Stimulated activated naive B cell treated with anti-CD40 and anti-IgM and Interleukin-4, amounts not matched to agents 10 μg/mL and 1 μg/mL and 100 μg/mL, for 72 hours (primary cell): ENCODE data around the gene ZC2HC1B.

Experiments
- ATAC-seq, 2 donors: fragments of 150-1000 bp; cut with Tn5 transposase; replicated peaks; 2 replicates each; pipeline ENCODE4 v1.10.0; 2021; ENCODE audit warnings: moderate library complexity in 1 of 2
- DNase-seq: peaks from one replicate; pipeline ENCODE4 v3.0.0; 2021
- H3K27ac Mint-ChIP-seq: one replicate; pipeline ENCODE4 v1.8.0; 2022; ENCODE audit warnings: mild to moderate bottlenecking, mixed read lengths
- H3K27me3 Mint-ChIP-seq, 2 donors: one replicate each; pipeline ENCODE4 v1.8.0; 2022; ENCODE audit warnings: mixed read lengths in 2 of 2
- H3K36me3 Mint-ChIP-seq, 2 donors: one replicate each; pipeline ENCODE4 v1.8.0; 2022; ENCODE audit warnings: mixed read lengths in 2 of 2, mild to moderate bottlenecking in 1 of 2
- H3K4me1 Mint-ChIP-seq, 2 donors: one replicate each; pipeline ENCODE4 v1.8.0; 2022; ENCODE audit warnings: mixed read lengths in 2 of 2, mild to moderate bottlenecking in 1 of 2
- H3K4me3 Mint-ChIP-seq, 2 donors: one replicate each; pipeline ENCODE4 v1.8.0; 2022; ENCODE audit warnings: mild to moderate bottlenecking in 2 of 2, mixed read lengths in 2 of 2, moderate library complexity in 1 of 2
- H3K9me3 Mint-ChIP-seq, 2 donors: one replicate each; pipeline ENCODE4 v1.8.0; 2022; ENCODE audit warnings: mixed read lengths in 2 of 2, mild to moderate bottlenecking in 1 of 2

ZC2HC1B gene

GRCh38 chr6:143969077-143969476 is 104.8 kb downstream of the ZC2HC1B start:
- H3K4me3 Mint-ChIP-seq = no peak overlapping the region
- no peaks in the 10 kb centered on the region for H3K4me1 Mint-ChIP-seq
- ATAC-seq (no peak), DNase-seq (no peak)
- no peak overlapping the region for H3K27ac Mint-ChIP-seq
- H3K9me3 Mint-ChIP-seq = no peaks in the 10 kb centered on the region
- H3K36me3 Mint-ChIP-seq = peaks cover 26 to 38% of the 10 kb centered on the region in 2 donors
- no peaks in the 10 kb centered on the region for H3K27me3 Mint-ChIP-seq

GRCh38 chr6:143970456-143971218 is 106.4 kb downstream of the ZC2HC1B start:
- no peak overlapping the region for H3K4me3 Mint-ChIP-seq
- ATAC-seq (no peak), DNase-seq (no peak)
- H3K27ac Mint-ChIP-seq = no peak overlapping the region
- H3K9me3 Mint-ChIP-seq = no peaks in the 10 kb centered on the region
- H3K36me3 Mint-ChIP-seq = peaks cover 16 to 25% of the 10 kb centered on the region in 2 donors
- H3K4me1 Mint-ChIP-seq = no peaks in the 10 kb centered on the region
- H3K27me3 Mint-ChIP-seq = no peaks in the 10 kb centered on the region

- DNase-seq (no peak), ATAC-seq (no peak)
- Mint-ChIP-seq H3K27me3 (no peaks in the 10 kb centered on the region), H3K27ac (no peak overlapping the region), H3K36me3 (peaks cover 9 to 16% of the 10 kb centered on the region in 2 donors), H3K4me1 (peaks cover 0 to under 1% of the 10 kb centered on the region in 2 donors), H3K4me3 (no peak overlapping the region), H3K9me3 (no peaks in the 10 kb centered on the region)
Observed at GRCh38 chr6:143971482-143972205, 107.4 kb downstream of the ZC2HC1B start.

- DNase-seq (no peak), ATAC-seq (no peak)
- H3K27ac Mint-ChIP-seq = no peak overlapping the region
Observed at GRCh38 chr6:143973097-143973966, 109.1 kb downstream of the ZC2HC1B start.

GRCh38 chr6:143974089-143974488 is 109.8 kb downstream of the ZC2HC1B start:
- Mint-ChIP-seq H3K4me1 (peaks cover 4 to 10% of the 10 kb centered on the region in 2 donors), H3K27ac (no peak overlapping the region), H3K36me3 (peaks cover 2 to 8% of the 10 kb centered on the region in 2 donors), H3K27me3 (no peaks in the 10 kb centered on the region), H3K9me3 (no peaks in the 10 kb centered on the region), H3K4me3 (no peak overlapping the region)
- DNase-seq = no peak
- no peak for ATAC-seq

More at GRCh38 chr6:143973097-143973966, 109.1 kb downstream of the ZC2HC1B start:
- Mint-ChIP-seq H3K9me3 (no peaks in the 10 kb centered on the region), H3K27me3 (no peaks in the 10 kb centered on the region), H3K4me3 (no peak overlapping the region), H3K36me3 (peaks cover 2 to 8% of the 10 kb centered on the region in 2 donors), H3K4me1 (peaks cover 4 to 10% of the 10 kb centered on the region in 2 donors)

GRCh38 chr6:143976806-143977349 is 112.6 kb downstream of the ZC2HC1B start:
- H3K27me3 Mint-ChIP-seq = no peaks in the 10 kb centered on the region
- peaks cover 2 to 8% of the 10 kb centered on the region in 2 donors for H3K36me3 Mint-ChIP-seq
- no peak overlapping the region for H3K27ac Mint-ChIP-seq
- ATAC-seq (no peak), DNase-seq (no peak)
- H3K9me3 Mint-ChIP-seq = no peaks in the 10 kb centered on the region
- peaks cover 4 to 10% of the 10 kb centered on the region in 2 donors for H3K4me1 Mint-ChIP-seq
- H3K4me3 Mint-ChIP-seq = no peak overlapping the region

- no peak overlapping the region for H3K4me3 Mint-ChIP-seq
- ATAC-seq = no peak
- peaks cover 4 to 10% of the 10 kb centered on the region in 2 donors for H3K4me1 Mint-ChIP-seq
- H3K36me3 Mint-ChIP-seq = no peaks in the 10 kb centered on the region
- H3K9me3 Mint-ChIP-seq = no peaks in the 10 kb centered on the region
- H3K27me3 Mint-ChIP-seq = no peaks in the 10 kb centered on the region
- no peak for DNase-seq
- no peak overlapping the region for H3K27ac Mint-ChIP-seq
Observed at GRCh38 chr6:143980921-143981320, 116.6 kb downstream of the ZC2HC1B start.

- Mint-ChIP-seq H3K4me1 (peaks cover 0 to 1% of the 10 kb centered on the region in 2 donors), H3K27me3 (no peaks in the 10 kb centered on the region), H3K4me3 (no peak overlapping the region), H3K36me3 (no peaks in the 10 kb centered on the region), H3K9me3 (no peaks in the 10 kb centered on the region), H3K27ac (no peak overlapping the region)
- ATAC-seq (no peak), DNase-seq (no peak)
Observed at GRCh38 chr6:143982968-143983367, 118.7 kb downstream of the ZC2HC1B start.

GRCh38 chr6:143984666-143985065 is 120.4 kb downstream of the ZC2HC1B start:
- ATAC-seq = no peak
- Mint-ChIP-seq H3K4me3 (no peak overlapping the region), H3K9me3 (peaks cover 0 to 5% of the 10 kb centered on the region in 2 donors), H3K4me1 (no peaks in the 10 kb centered on the region), H3K27me3 (no peaks in the 10 kb centered on the region), H3K27ac (no peak overlapping the region), H3K36me3 (peaks cover 3 to 5% of the 10 kb centered on the region in 2 donors)
- no peak for DNase-seq

GRCh38 chr6:143986463-143987065 is 122.3 kb downstream of the ZC2HC1B start:
- DNase-seq (no peak), ATAC-seq (no peak)
- Mint-ChIP-seq H3K4me1 (no peaks in the 10 kb centered on the region), H3K4me3 (no peak overlapping the region), H3K9me3 (peaks cover 0 to 7% of the 10 kb centered on the region in 2 donors), H3K27me3 (no peaks in the 10 kb centered on the region), H3K27ac (no peak overlapping the region), H3K36me3 (peaks cover 6 to 9% of the 10 kb centered on the region in 2 donors)
